Mucosa of gallbladder (tissue), 1 donor: ENCODE data around the gene ACKR1. TPM values are rescaled to one million over a fixed set of nuclear protein-coding genes. Genes with fewer than 3 reads are reported as not detected.

Experiments used
- DNase-seq: peaks from one replicate; pipeline ENCODE4 v3.0.0-alpha.2; 2020; ENCODE audit warnings: low spot score
- total RNA-seq: library from RNA; stranded (reverse); gene quantifications from one replicate; pipeline ENCODE4 v1.2.1, GENCODE V29; 2021
- donor health status: DM: no; HTN: no; CAD: no.

The ACKR1 gene
- total RNA-seq, 1 donor from 2014 or later: 23.3 TPM

- no peak for DNase-seq
Measured at GRCh38 chr1:159187033-159187432, 17.6 kb upstream of the ACKR1 start.

GRCh38 chr1:159187647-159188374 is 16.9 kb upstream of the ACKR1 start:
- no peak for DNase-seq

GRCh38 chr1:159188375-159188788 is 16.3 kb upstream of the ACKR1 start:
- peak; percentile 53 for DNase-seq

- no peak for DNase-seq
Measured at GRCh38 chr1:159190441-159190840, 14.2 kb upstream of the ACKR1 start.

- DNase-seq: no peak
Measured at GRCh38 chr1:159196543-159196942, 8.1 kb upstream of the ACKR1 start.

- peak; percentile 78 for DNase-seq
Measured at GRCh38 chr1:159197561-159198557, 6.8 kb upstream of the ACKR1 start.

- DNase-seq: no peak
Measured at GRCh38 chr1:159199901-159200300, 4.8 kb upstream of the ACKR1 start.

- DNase-seq: no peak
Measured at GRCh38 chr1:159200769-159201168, 3.9 kb upstream of the ACKR1 start.

- DNase-seq: no peak
Measured at GRCh38 chr1:159201642-159202041, 3.0 kb upstream of the ACKR1 start.

- no peak for DNase-seq
Measured at GRCh38 chr1:159203610-159204009, 1.1 kb upstream of the ACKR1 start.

GRCh38 chr1:159205225-159205624 is 550 bp downstream of the ACKR1 start:
- no peak for DNase-seq

- DNase-seq: no peak
Measured at GRCh38 chr1:159206110-159206509, 1.4 kb downstream of the ACKR1 start.

- DNase-seq: no peak
Measured at GRCh38 chr1:159207080-159207479, 2.4 kb downstream of the ACKR1 start.

GRCh38 chr1:159207774-159208173 is 3.1 kb downstream of the ACKR1 start:
- DNase-seq: no peak

- DNase-seq: no peak
Measured at GRCh38 chr1:159208175-159208825, 3.6 kb downstream of the ACKR1 start.

- no peak for DNase-seq
Measured at GRCh38 chr1:159209061-159209460, 4.4 kb downstream of the ACKR1 start.

- no peak for DNase-seq
Measured at GRCh38 chr1:159211331-159212136, 6.9 kb downstream of the ACKR1 start.

- DNase-seq: no peak
Measured at GRCh38 chr1:159212596-159212995, 7.9 kb downstream of the ACKR1 start.

- DNase-seq: peak; percentile 36
Measured at GRCh38 chr1:159214149-159214760, 9.6 kb downstream of the ACKR1 start.

- DNase-seq: no peak
Measured at GRCh38 chr1:159218649-159219636, 14.3 kb downstream of the ACKR1 start.
